Neutrophil (primary cell): Measurements from ENCODE around the gene CNOT2.
"Not testable (repeated sequence)": the region's sequence is repeated elsewhere in the genome, so short reads cannot be mapped to it uniquely, and the experiment has no call there.

ENCODE experiments used
- H3K27ac ChIP-seq: fragments of 200-600 bp; sonication (generic); 2 replicates; pipeline ENCODE4 v1.5.1; 2016; ENCODE audit warnings: mild to moderate bottlenecking, moderate library complexity
- H3K27me3 ChIP-seq: fragments of 200-600 bp; sonication (generic); 2 replicates; pipeline ENCODE4 v1.6.0; 2016; ENCODE audit warnings: mild to moderate bottlenecking
- H3K36me3 ChIP-seq: fragments of 200-600 bp; sonication (generic); 2 replicates; pipeline ENCODE4 v1.5.1; 2017
- H3K4me1 ChIP-seq, 2 experiments: fragments of 200-600 bp in 1 of 2; sonication (generic) in 1 of 2; 1 replicate in 1 of 2; 2 replicates in 1 of 2; pipeline versions ENCODE4 v1.5.1 to v1.6.1; 2013 to 2016; ENCODE audit warnings: low read depth in 1 of 2, low read length in 1 of 2, mild to moderate bottlenecking in 1 of 2, moderate library complexity in 1 of 2; ENCODE audit not compliant: control insufficient read depth in 1 of 2, insufficient read depth in 1 of 2
- H3K4me3 ChIP-seq, 2 experiments: fragments of 200-600 bp in 1 of 2; sonication (generic) in 1 of 2; 1 replicate in 1 of 2; 2 replicates in 1 of 2; pipeline ENCODE4 v1.5.1; 2013 to 2016; ENCODE audit warnings: low read depth in 1 of 2, low read length in 1 of 2, mild to moderate bottlenecking in 1 of 2, moderate library complexity in 1 of 2
- H3K9me3 ChIP-seq: fragments of 200-600 bp; sonication (generic); 2 replicates; pipeline ENCODE4 v1.5.1; 2016
- CTCF ChIP-seq: fragments of 200-600 bp; sonication (generic); IDR thresholded peaks from 2 replicates; pipeline ENCODE4 v1.5.1; 2016; ENCODE audit warnings: antibody characterized with exemption

Gene CNOT2

GRCh38 chr12:70383484-70383883, 140.3 kb downstream of the CNOT2 start:
- Histone ChIP-seq H3K27ac (no peak overlapping the region), H3K4me1 (no peaks in the 10 kb centered on the region), H3K9me3 (no peaks in the 10 kb centered on the region), H3K27me3 (no peaks in the 10 kb centered on the region), H3K4me3 (no peak overlapping the region), H3K36me3 (no peaks in the 10 kb centered on the region)
- no peak for TF ChIP-seq CTCF

GRCh38 chr12:70383886-70384285, 140.7 kb downstream of the CNOT2 start:
- Histone ChIP-seq H3K27ac (no peak overlapping the region), H3K4me1 (no peaks in the 10 kb centered on the region), H3K4me3 (no peak overlapping the region), H3K9me3 (no peaks in the 10 kb centered on the region), H3K27me3 (no peaks in the 10 kb centered on the region), H3K36me3 (no peaks in the 10 kb centered on the region)
- TF ChIP-seq CTCF, result no peak

- Histone ChIP-seq H3K9me3 (no peaks in the 10 kb centered on the region), H3K4me3 (no peak overlapping the region), H3K36me3 (no peaks in the 10 kb centered on the region), H3K27ac (no peak overlapping the region), H3K27me3 (no peaks in the 10 kb centered on the region), H3K4me1 (no peaks in the 10 kb centered on the region)
- no peak for TF ChIP-seq CTCF
Measured at GRCh38 chr12:70386771-70387170, 143.5 kb downstream of the CNOT2 start.

- H3K4me3 ChIP-seq, result no peak overlapping the region
- no peak for TF ChIP-seq CTCF
- H3K36me3 ChIP-seq, result no peaks in the 10 kb centered on the region
- H3K27me3 ChIP-seq, result no peaks in the 10 kb centered on the region
- H3K9me3 ChIP-seq, result no peaks in the 10 kb centered on the region
- H3K4me1 ChIP-seq, result no peaks in the 10 kb centered on the region
- no peak overlapping the region for H3K27ac ChIP-seq
Measured at GRCh38 chr12:70389678-70390077, 146.4 kb downstream of the CNOT2 start.

GRCh38 chr12:70392631-70393030, 149.4 kb downstream of the CNOT2 start:
- H3K36me3 ChIP-seq, H3K4me1 ChIP-seq: not testable (repeated sequence)

GRCh38 chr12:70393787-70394499, 150.7 kb downstream of the CNOT2 start:
- Histone ChIP-seq H3K36me3 (no peaks in the 10 kb centered on the region), H3K4me1 (no peaks in the 10 kb centered on the region), H3K4me3 (no peak overlapping the region), H3K27ac (no peak overlapping the region), H3K27me3 (no peaks in the 10 kb centered on the region), H3K9me3 (no peaks in the 10 kb centered on the region)
- TF ChIP-seq CTCF, result no peak

More at GRCh38 chr12:70392631-70393030, 149.4 kb downstream of the CNOT2 start:
- H3K27ac ChIP-seq, H3K9me3 ChIP-seq, H3K27me3 ChIP-seq, H3K4me3 ChIP-seq: not testable (repeated sequence)
